ENCODE data around the gene SPON2. TPM values are rescaled to one million over a fixed set of nuclear protein-coding genes. Genes with fewer than 3 reads are reported as not detected.
A peak's percentile ranks its signal among the peaks of the same experiment; 100 is the strongest.

SPON2 gene
- polyA plus RNA-seq, 2 donors: 17.0 to 26.9 TPM

GRCh38 chr4:1215141-1216075 is 43.0 kb upstream of the SPON2 start:
- Histone ChIP-seq H3K27me3 (ENCODE audit: control insufficient read depth in 1 of 2, insufficient read depth in 2 of 2, low read length in 2 of 2) (no peaks in the 10 kb centered on the region), H3K4me3 (ENCODE audit: low read depth in 1 of 2, low read length in 2 of 2) (no peak overlapping the region), H3K36me3 (ENCODE audit: control insufficient read depth in 2 of 2, insufficient read depth in 2 of 2, low read length in 1 of 2) (peaks cover 3 to 59% of the 10 kb centered on the region in 2 donors), H3K4me1 (ENCODE audit: control insufficient read depth in 2 of 2, insufficient read depth in 2 of 2, low read length in 1 of 2) (peaks cover 7 to 32% of the 10 kb centered on the region in 2 donors), H3K9me3 (ENCODE audit: control insufficient read depth in 2 of 2, insufficient read depth in 1 of 2, low read depth in 1 of 2, low read length in 1 of 2) (no peaks in the 10 kb centered on the region), H3K27ac (ENCODE audit: low read depth in 2 of 2, low read length in 1 of 2) (peak overlapping the region; percentile 42 to 46)
- 62 to 70% methylated on average over 31 of the region's 31 CpGs for WGBS, 2 donors

GRCh38 chr4:1214101-1215095 is 42.0 kb upstream of the SPON2 start:
- Histone ChIP-seq H3K27ac (ENCODE audit: low read depth in 2 of 2, low read length in 1 of 2) (peak overlapping the region; percentile 4 to 42), H3K36me3 (ENCODE audit: control insufficient read depth in 2 of 2, insufficient read depth in 2 of 2, low read length in 1 of 2) (peaks cover 3 to 60% of the 10 kb centered on the region in 2 donors)
- WGBS, 2 donors: 73 to 83% methylated on average over 40 to 48 of the region's 48 CpGs

GRCh38 chr4:1213336-1213995 is 41.1 kb upstream of the SPON2 start:
- H3K27me3 ChIP-seq (ENCODE audit: control insufficient read depth in 1 of 2, insufficient read depth in 2 of 2, low read length in 2 of 2): no peaks in the 10 kb centered on the region
- peaks cover 3 to 62% of the 10 kb centered on the region in 2 donors for H3K36me3 ChIP-seq (ENCODE audit: control insufficient read depth in 2 of 2, insufficient read depth in 2 of 2, low read length in 1 of 2)
- H3K27ac ChIP-seq (ENCODE audit: low read depth in 2 of 2, low read length in 1 of 2): no peak overlapping the region
- peaks cover 10 to 45% of the 10 kb centered on the region in 2 donors for H3K4me1 ChIP-seq (ENCODE audit: control insufficient read depth in 2 of 2, insufficient read depth in 2 of 2, low read length in 1 of 2)
- no peaks in the 10 kb centered on the region for H3K9me3 ChIP-seq (ENCODE audit: control insufficient read depth in 2 of 2, insufficient read depth in 1 of 2, low read depth in 1 of 2, low read length in 1 of 2)
- H3K4me3 ChIP-seq (ENCODE audit: low read depth in 1 of 2, low read length in 2 of 2): no peak overlapping the region
- 92 to 93% methylated on average over 20 of the region's 20 CpGs for WGBS, 2 donors

More at GRCh38 chr4:1214101-1215095, 42.0 kb upstream of the SPON2 start:
- Histone ChIP-seq H3K4me3 (ENCODE audit: low read depth in 1 of 2, low read length in 2 of 2) (no peak overlapping the region), H3K9me3 (ENCODE audit: control insufficient read depth in 2 of 2, insufficient read depth in 1 of 2, low read depth in 1 of 2, low read length in 1 of 2) (no peaks in the 10 kb centered on the region), H3K4me1 (ENCODE audit: control insufficient read depth in 2 of 2, insufficient read depth in 2 of 2, low read length in 1 of 2) (peaks cover 9 to 38% of the 10 kb centered on the region in 2 donors), H3K27me3 (ENCODE audit: control insufficient read depth in 1 of 2, insufficient read depth in 2 of 2, low read length in 2 of 2) (no peaks in the 10 kb centered on the region)

GRCh38 chr4:1212546-1213335 is 40.4 kb upstream of the SPON2 start:
- 79 to 87% methylated on average over 20 of the region's 20 CpGs for WGBS, 2 donors
- Histone ChIP-seq H3K27me3 (ENCODE audit: control insufficient read depth in 1 of 2, insufficient read depth in 2 of 2, low read length in 2 of 2) (no peaks in the 10 kb centered on the region), H3K4me1 (ENCODE audit: control insufficient read depth in 2 of 2, insufficient read depth in 2 of 2, low read length in 1 of 2) (peaks cover 12 to 47% of the 10 kb centered on the region in 2 donors), H3K4me3 (ENCODE audit: low read depth in 1 of 2, low read length in 2 of 2) (no peak overlapping the region), H3K27ac (ENCODE audit: low read depth in 2 of 2, low read length in 1 of 2) (peak overlapping the region in 1 of 2 donors; percentile 66), H3K36me3 (ENCODE audit: control insufficient read depth in 2 of 2, insufficient read depth in 2 of 2, low read length in 1 of 2) (peaks cover 3 to 62% of the 10 kb centered on the region in 2 donors), H3K9me3 (ENCODE audit: control insufficient read depth in 2 of 2, insufficient read depth in 1 of 2, low read depth in 1 of 2, low read length in 1 of 2) (no peaks in the 10 kb centered on the region)

GRCh38 chr4:1211891-1212545 is 39.6 kb upstream of the SPON2 start:
- Histone ChIP-seq H3K9me3 (ENCODE audit: control insufficient read depth in 2 of 2, insufficient read depth in 1 of 2, low read depth in 1 of 2, low read length in 1 of 2) (no peaks in the 10 kb centered on the region), H3K4me3 (ENCODE audit: low read depth in 1 of 2, low read length in 2 of 2) (no peak overlapping the region), H3K27me3 (ENCODE audit: control insufficient read depth in 1 of 2, insufficient read depth in 2 of 2, low read length in 2 of 2) (no peaks in the 10 kb centered on the region), H3K36me3 (ENCODE audit: control insufficient read depth in 2 of 2, insufficient read depth in 2 of 2, low read length in 1 of 2) (peaks cover 3 to 57% of the 10 kb centered on the region in 2 donors), H3K27ac (ENCODE audit: low read depth in 2 of 2, low read length in 1 of 2) (peak overlapping the region; percentile 66 to 72), H3K4me1 (ENCODE audit: control insufficient read depth in 2 of 2, insufficient read depth in 2 of 2, low read length in 1 of 2) (peaks cover 12 to 44% of the 10 kb centered on the region in 2 donors)
- WGBS, 2 donors: 43 to 54% methylated on average over 34 of the region's 34 CpGs

GRCh38 chr4:1211371-1211770 is 39.0 kb upstream of the SPON2 start:
- peaks cover 3 to 51% of the 10 kb centered on the region in 2 donors for H3K36me3 ChIP-seq (ENCODE audit: control insufficient read depth in 2 of 2, insufficient read depth in 2 of 2, low read length in 1 of 2)
- no peaks in the 10 kb centered on the region for H3K27me3 ChIP-seq (ENCODE audit: control insufficient read depth in 1 of 2, insufficient read depth in 2 of 2, low read length in 2 of 2)
- WGBS, 2 donors: 55 to 76% methylated on average over 13 of the region's 13 CpGs
- H3K27ac ChIP-seq (ENCODE audit: low read depth in 2 of 2, low read length in 1 of 2): no peak overlapping the region
- H3K4me3 ChIP-seq (ENCODE audit: low read depth in 1 of 2, low read length in 2 of 2): no peak overlapping the region
- H3K4me1 ChIP-seq (ENCODE audit: control insufficient read depth in 2 of 2, insufficient read depth in 2 of 2, low read length in 1 of 2): peaks cover 12 to 40% of the 10 kb centered on the region in 2 donors
- H3K9me3 ChIP-seq (ENCODE audit: control insufficient read depth in 2 of 2, insufficient read depth in 1 of 2, low read depth in 1 of 2, low read length in 1 of 2): no peaks in the 10 kb centered on the region

GRCh38 chr4:1210971-1211370 is 38.6 kb upstream of the SPON2 start:
- H3K4me1 ChIP-seq (ENCODE audit: control insufficient read depth in 2 of 2, insufficient read depth in 2 of 2, low read length in 1 of 2): peaks cover 14 to 36% of the 10 kb centered on the region in 2 donors
- no peaks in the 10 kb centered on the region for H3K27me3 ChIP-seq (ENCODE audit: control insufficient read depth in 1 of 2, insufficient read depth in 2 of 2, low read length in 2 of 2)
- no peak overlapping the region for H3K27ac ChIP-seq (ENCODE audit: low read depth in 2 of 2, low read length in 1 of 2)
- peaks cover 3 to 47% of the 10 kb centered on the region in 2 donors for H3K36me3 ChIP-seq (ENCODE audit: control insufficient read depth in 2 of 2, insufficient read depth in 2 of 2, low read length in 1 of 2)
- 65 to 72% methylated on average over 9 to 10 of the region's 10 CpGs for WGBS, 2 donors
- H3K4me3 ChIP-seq (ENCODE audit: low read depth in 1 of 2, low read length in 2 of 2): no peak overlapping the region
- H3K9me3 ChIP-seq (ENCODE audit: control insufficient read depth in 2 of 2, insufficient read depth in 1 of 2, low read depth in 1 of 2, low read length in 1 of 2): no peaks in the 10 kb centered on the region

- peaks cover 3 to 40% of the 10 kb centered on the region in 2 donors for H3K36me3 ChIP-seq (ENCODE audit: control insufficient read depth in 2 of 2, insufficient read depth in 2 of 2, low read length in 1 of 2)
Observed at GRCh38 chr4:1210241-1210841, 38.0 kb upstream of the SPON2 start.

More at GRCh38 chr4:1210241-1210841, 38.0 kb upstream of the SPON2 start:
- WGBS, 2 donors: 83% methylated on average over 22 of the region's 22 CpGs
- Histone ChIP-seq H3K4me1 (ENCODE audit: control insufficient read depth in 2 of 2, insufficient read depth in 2 of 2, low read length in 1 of 2) (peaks cover 16 to 35% of the 10 kb centered on the region in 2 donors), H3K27ac (ENCODE audit: low read depth in 2 of 2, low read length in 1 of 2) (no peak overlapping the region), H3K27me3 (ENCODE audit: control insufficient read depth in 1 of 2, insufficient read depth in 2 of 2, low read length in 2 of 2) (no peaks in the 10 kb centered on the region), H3K9me3 (ENCODE audit: control insufficient read depth in 2 of 2, insufficient read depth in 1 of 2, low read depth in 1 of 2, low read length in 1 of 2) (no peaks in the 10 kb centered on the region), H3K4me3 (ENCODE audit: low read depth in 1 of 2, low read length in 2 of 2) (no peak overlapping the region)

Data from esophagus (tissue), 2 donors.